22Rv1 (cell line): ENCODE data around the gene CCDC63.

Experiments used
- ZFX ChIP-seq: fragments of 450-650 bp; IDR thresholded peaks from 2 replicates; pipeline ENCODE4 v1.6.1; 2017; ENCODE audit warnings: antibody characterized with exemption, borderline replicate concordance
- TF ChIP-seq, protein P1 (sequence below): fragments of 450-650 bp; IDR thresholded peaks from 2 replicates; pipeline ENCODE4 v1.5.1; 2017; ENCODE audit warnings: mild to moderate bottlenecking

DNA sequence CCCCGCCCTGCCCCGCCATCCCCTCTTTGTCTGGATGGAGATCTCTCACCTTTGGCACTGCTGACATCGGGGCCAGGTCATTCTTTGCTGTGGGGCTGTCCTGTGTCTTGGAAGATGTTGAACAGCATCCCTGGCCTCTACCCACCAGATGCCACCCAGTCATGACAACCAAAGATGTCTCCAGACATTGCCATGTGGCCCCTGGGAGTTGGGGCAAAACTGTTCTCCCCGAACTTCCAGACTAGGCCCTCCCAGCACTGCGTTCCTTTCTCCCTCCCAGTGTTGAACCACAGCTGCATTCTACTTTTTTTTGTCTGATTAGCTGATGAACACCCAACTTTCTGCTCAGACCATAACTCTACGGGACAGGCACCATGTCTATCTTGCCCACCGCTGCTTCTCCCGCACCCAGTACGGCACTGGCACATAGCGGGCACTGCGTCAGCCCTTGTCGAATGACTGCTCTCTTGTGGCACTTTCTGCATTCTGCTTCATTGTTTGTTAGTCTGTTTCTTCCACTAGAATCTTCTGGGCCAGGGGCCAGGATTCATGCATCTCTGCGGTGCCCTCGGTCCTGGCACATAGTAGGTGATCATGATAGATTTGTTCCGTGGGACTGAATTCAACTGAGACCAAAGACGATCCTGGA is 86.7 kb downstream of the CCDC63 start:
- TF ChIP-seq, protein P1, sequence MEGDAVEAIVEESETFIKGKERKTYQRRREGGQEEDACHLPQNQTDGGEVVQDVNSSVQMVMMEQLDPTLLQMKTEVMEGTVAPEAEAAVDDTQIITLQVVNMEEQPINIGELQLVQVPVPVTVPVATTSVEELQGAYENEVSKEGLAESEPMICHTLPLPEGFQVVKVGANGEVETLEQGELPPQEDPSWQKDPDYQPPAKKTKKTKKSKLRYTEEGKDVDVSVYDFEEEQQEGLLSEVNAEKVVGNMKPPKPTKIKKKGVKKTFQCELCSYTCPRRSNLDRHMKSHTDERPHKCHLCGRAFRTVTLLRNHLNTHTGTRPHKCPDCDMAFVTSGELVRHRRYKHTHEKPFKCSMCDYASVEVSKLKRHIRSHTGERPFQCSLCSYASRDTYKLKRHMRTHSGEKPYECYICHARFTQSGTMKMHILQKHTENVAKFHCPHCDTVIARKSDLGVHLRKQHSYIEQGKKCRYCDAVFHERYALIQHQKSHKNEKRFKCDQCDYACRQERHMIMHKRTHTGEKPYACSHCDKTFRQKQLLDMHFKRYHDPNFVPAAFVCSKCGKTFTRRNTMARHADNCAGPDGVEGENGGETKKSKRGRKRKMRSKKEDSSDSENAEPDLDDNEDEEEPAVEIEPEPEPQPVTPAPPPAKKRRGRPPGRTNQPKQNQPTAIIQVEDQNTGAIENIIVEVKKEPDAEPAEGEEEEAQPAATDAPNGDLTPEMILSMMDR: no peak
- TF ChIP-seq ZFX: no peak
